Measurements from ENCODE around the gene DYNLRB1. TPM values are rescaled to one million over a fixed set of nuclear protein-coding genes. Genes with fewer than 3 reads are reported as not detected.

Gene DYNLRB1
- total and polyA plus RNA-seq, 2 donors from 2014 or later: 185 to 676 TPM

GRCh38 chr20:34586488-34587163 lies 70.4 kb downstream of the DYNLRB1 start:
- no peak for FAIRE-seq
- H3K27me3 ChIP-seq (ENCODE audit: control insufficient read depth, insufficient read depth, low read length): no peaks in the 10 kb centered on the region
- peaks cover 0 to 4% (median 2%) of the 10 kb centered on the region in 3 donors for H3K36me3 ChIP-seq (ENCODE audit: control insufficient read depth in 2 of 3, insufficient read depth in 3 of 3, low read length in 3 of 3)
- H3K9ac ChIP-seq (ENCODE audit: low read length in 3 of 3): no peak overlapping the region
- no peak for DNase-seq
- no peak overlapping the region for H3K27ac ChIP-seq (ENCODE audit: low read depth in 2 of 2, low read length in 2 of 2)
- no peak for TF ChIP-seq CTCF (IDR thresholded peaks at IDR 0.05; ENCODE audit: borderline replicate concordance, extremely low read depth, insufficient read depth)
- no peaks in the 10 kb centered on the region for H3K4me1 ChIP-seq (ENCODE audit: control insufficient read depth in 2 of 3, insufficient read depth in 2 of 3, low read depth in 1 of 3, low read length in 3 of 3)
- no peak overlapping the region for H3K4me3 ChIP-seq (ENCODE audit: low read length in 3 of 3)
- no peaks in the 10 kb centered on the region for H3K9me3 ChIP-seq (ENCODE audit: control insufficient read depth in 2 of 3, insufficient read depth in 1 of 3, low read length in 3 of 3)
- intact Hi-C loops (cut with DNase I): no loop called here

Other genes starting within 250 kb of the DYNLRB1 start
- gene AHCY, start 213.1 kb upstream of the DYNLRB1 start, total RNA-seq: 70.3 TPM
- 144 TPM for gene AHCY, start 213.1 kb upstream of the DYNLRB1 start, polyA plus RNA-seq (ENCODE audit: insufficient read depth, low read depth, low replicate concordance)
- gene ITCH, start 153.1 kb upstream of the DYNLRB1 start, total RNA-seq: 63.1 TPM
- 10.1 TPM for gene ITCH, start 153.1 kb upstream of the DYNLRB1 start, polyA plus RNA-seq (ENCODE audit: insufficient read depth, low read depth, low replicate concordance)
- 42.5 TPM for gene MAP1LC3A, start 42.3 kb downstream of the DYNLRB1 start, total RNA-seq
- 153 TPM for gene MAP1LC3A, start 42.3 kb downstream of the DYNLRB1 start, polyA plus RNA-seq (ENCODE audit: insufficient read depth, low read depth, low replicate concordance)
- gene PIGU, start 160.7 kb downstream of the DYNLRB1 start, total RNA-seq: 15.9 TPM
- 42.0 TPM for gene PIGU, start 160.7 kb downstream of the DYNLRB1 start, polyA plus RNA-seq (ENCODE audit: insufficient read depth, low read depth, low replicate concordance)
- 23.3 TPM for gene TP53INP2, start 187.9 kb downstream of the DYNLRB1 start, total RNA-seq
- gene TP53INP2, start 187.9 kb downstream of the DYNLRB1 start, polyA plus RNA-seq (ENCODE audit: insufficient read depth, low read depth, low replicate concordance): 31.9 TPM